HG02981 (cell line): Measurements from ENCODE around the gene SCG3.

Experiments used
- ATAC-seq: cut with Tn5 transposase; IDR thresholded peaks from one replicate; pipeline ENCODE4 v1.9.1; 2021; ENCODE audit warnings: mild to moderate bottlenecking, moderate library complexity; ENCODE audit not compliant: unreplicated experiment

SCG3 gene

DNA sequence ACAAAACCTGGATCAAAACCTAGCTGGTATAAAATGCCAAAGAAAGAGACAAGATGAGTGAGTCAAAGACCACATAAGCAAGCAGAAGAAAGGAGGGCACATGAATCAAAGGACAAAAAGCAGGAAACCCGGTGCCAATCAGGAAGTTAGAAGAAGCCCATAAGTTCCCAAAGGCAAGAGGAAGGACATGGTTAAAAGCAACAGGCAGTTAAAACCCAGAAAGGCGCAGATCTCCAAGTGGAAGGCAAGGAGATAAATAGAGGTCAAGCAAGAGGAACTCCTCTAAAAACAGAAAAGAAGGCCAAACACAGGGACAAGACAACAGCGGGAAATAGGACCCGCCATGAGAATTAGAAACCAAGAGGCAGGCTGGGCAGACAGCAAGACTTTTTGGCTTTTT lies 74.5 kb downstream of the SCG3 start:
- no peak for ATAC-seq

DNA sequence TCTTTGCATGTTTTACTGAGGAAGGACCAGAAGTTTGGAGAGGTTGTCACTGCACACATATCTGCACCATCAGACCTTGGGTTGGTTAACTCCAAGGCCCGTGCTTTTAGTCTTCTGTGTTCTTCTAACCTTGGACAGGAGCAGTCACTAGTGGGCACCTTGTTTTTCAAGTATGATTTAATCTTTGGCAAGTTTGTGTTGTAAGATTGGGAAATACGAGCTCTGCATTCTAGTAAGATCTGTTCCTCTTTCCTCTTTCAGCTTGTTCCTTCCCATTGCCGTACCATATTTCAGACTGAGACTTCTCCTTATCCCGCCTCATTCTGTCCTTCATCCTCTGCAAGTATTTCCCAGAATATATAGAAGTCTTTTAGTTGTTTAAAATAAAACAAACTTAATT lies 75.2 kb downstream of the SCG3 start:
- ATAC-seq: no peak

DNA sequence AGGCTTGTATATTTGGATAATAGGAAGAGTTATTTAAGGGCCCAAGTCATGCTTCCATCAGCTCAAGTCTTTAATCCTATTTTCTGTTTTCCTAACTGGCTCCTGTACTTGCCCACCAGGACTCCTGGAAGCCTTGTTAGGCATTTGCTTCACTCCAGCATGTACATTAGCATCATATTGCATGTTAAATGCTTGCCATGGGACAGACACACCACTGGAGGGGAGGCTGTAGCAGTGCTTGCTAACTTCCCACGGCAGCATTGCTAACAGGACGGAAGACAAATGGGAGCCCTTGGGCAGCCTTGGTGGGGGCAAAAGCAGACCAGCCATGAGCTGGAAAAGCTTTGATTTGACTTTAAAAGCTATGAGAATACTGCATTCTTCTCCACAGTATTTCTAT lies 76.1 kb downstream of the SCG3 start:
- ATAC-seq: no peak

DNA sequence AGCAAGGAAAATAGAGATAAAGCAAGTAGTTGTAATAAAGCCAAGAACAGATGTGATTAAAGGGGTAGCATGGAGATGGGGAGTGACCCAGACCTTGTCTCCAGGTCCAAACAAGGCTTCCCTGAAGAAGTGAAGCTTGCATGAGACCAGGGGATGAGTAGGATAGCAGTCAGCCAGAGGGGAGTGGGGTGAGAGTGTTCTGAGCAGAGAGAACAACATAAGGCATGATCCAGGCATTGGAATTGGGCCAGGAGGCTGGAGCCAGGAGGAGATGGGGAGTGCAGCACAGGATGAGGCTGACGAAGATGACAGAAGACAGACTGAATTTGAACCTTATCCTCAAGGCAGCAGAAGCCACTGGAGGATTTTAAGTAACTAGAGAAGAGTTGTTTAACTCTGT lies 77.3 kb downstream of the SCG3 start:
- ATAC-seq: no peak

DNA sequence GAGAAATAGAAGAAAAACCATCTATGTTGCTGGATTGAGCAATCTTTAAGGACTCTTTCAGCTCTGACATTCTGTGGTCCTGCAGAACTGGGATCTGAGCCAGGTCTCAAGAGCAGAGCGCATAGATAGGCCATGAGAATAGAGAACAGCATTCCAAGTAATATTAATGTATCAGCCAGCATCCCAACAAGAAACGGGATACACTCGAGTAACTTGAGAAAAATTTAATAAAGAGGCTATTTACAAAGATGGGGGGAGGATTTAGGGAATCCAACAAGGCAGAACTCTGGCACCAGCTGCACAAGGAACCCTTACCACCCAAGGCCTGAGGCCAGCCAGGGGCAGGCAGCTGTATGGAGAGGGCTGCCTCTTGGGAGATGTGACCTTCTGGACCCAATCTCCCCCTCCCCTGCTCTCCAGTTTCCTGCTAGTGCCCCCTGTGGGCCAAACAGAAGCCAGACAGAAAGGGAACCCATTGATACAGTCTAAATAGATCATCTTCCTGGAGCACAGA lies 78.3 kb downstream of the SCG3 start:
- ATAC-seq: no peak

DNA sequence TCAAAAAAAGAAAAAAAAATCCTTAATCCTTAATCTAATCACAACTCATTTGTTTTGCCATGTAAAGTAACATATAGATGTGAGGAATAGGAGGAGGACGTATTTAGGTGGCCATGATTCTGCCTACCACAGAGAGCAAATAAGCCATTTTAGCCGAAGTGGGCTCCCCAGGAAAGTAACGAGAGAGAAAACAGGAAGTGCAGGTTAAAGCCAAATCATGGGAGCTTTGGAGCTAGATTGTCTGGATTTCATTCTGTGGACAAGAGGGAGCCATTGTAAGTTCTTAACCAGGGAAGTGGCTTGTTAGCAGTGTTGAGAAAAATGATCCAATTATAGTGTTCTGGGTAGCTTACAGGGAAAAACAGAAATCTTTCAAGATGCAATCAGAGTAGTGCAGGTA lies 79.5 kb downstream of the SCG3 start:
- ATAC-seq: no peak

DNA sequence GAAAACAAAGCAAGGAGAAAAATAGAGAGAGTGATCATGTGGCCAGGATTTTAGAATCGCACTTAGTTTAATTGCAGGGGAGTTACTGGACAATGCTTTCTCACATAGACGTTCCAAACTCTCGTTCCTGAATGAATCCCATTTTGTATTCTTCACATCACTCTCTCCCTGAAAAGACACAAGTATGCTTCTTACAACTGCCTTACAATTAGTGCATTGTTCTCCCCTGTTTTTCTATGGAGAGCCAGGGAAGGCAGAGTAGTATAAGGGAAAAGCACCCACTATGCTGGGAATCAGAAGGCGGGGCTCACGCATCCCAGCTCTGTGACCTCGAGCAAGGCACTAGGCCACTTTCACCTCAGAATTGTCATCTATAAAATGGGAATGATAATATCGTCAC lies 84.4 kb downstream of the SCG3 start:
- no peak for ATAC-seq

DNA sequence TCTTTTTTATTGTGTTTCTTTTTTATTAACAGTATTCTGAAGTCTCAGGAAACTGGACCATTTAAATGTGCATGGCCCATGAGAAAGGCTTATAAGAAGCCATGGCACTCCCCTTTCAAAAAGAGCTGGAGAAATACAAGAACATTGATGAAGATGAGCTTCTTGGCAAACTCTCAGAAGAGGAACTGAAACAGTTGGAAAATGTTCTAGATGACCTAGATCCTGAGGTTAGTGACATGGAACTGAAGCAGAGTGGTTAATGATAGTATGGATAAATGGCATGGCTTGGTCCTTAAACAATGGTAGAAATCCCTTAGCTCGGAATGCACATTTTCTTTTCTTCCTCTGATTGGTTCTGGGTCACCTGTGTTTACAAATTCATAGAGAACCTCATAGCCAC lies 85.0 kb downstream of the SCG3 start:
- ATAC-seq: no peak

DNA sequence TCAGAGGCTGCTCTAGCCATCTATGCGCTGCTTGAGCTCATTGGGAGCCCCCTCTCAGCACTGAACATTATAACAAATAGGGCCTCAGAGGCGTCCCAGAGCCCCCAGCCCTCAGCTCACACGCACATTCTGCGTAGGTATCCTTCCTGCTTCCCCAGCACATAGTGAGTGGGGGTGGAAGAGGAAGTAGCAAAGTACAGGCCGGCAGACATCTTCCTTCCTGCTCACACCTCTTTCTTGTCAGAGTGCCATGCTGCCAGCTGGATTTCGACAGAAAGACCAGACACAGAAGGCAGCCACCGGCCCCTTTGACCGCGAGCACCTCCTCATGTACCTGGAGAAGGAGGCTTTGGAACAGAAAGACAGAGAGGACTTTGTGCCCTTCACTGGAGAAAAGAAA lies 86.7 kb downstream of the SCG3 start:
- no peak for ATAC-seq
